Cardiac fibroblast (primary cell): ENCODE measurements around the gene ARIH2.

Experiments used
- DNase-seq, 2 donors: peaks; one replicate each; pipeline versions ENCODE4 v3.0.0 to v3.0.0-alpha.2; 2010; ENCODE audit warnings: low read depth in 2 of 2
- H3K4me3 ChIP-seq, 2 donors: replicated peaks in 1 of 2; 1 replicate in 1 of 2; 2 replicates in 1 of 2; pipeline ENCODE4 v1.5.1; 2011; ENCODE audit warnings: low read depth in 2 of 2, low read length in 2 of 2, mild to moderate bottlenecking in 2 of 2, moderate library complexity in 1 of 2
- TF ChIP-seq, protein P1 (sequence below): IDR thresholded peaks from one replicate; pipeline ENCODE4 v1.5.1; 2011; ENCODE audit warnings: low read depth, mild to moderate bottlenecking, low read length, inconsistent platforms

Gene ARIH2

DNA sequence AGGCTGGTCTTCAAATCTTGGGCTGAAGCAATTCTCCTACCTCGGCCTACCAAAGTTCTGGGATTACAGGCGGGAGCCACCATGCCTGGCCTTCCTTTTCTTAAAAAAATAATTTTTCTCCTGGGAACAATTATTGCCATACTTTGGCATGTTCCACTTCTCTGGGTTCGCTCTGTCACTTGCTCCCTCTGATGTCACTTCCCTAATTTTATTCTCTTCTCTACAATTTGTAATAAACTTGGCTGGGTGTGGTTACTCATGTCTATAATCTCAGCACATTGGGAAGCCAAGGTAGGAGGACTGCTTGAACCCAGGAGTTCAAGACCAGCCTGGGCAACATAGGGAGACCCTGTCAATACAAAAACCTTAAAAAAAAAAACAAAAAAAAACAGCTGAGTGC lies 116.6 kb downstream of the ARIH2 start:
- DNase-seq = no peak
- TF ChIP-seq, protein P1, sequence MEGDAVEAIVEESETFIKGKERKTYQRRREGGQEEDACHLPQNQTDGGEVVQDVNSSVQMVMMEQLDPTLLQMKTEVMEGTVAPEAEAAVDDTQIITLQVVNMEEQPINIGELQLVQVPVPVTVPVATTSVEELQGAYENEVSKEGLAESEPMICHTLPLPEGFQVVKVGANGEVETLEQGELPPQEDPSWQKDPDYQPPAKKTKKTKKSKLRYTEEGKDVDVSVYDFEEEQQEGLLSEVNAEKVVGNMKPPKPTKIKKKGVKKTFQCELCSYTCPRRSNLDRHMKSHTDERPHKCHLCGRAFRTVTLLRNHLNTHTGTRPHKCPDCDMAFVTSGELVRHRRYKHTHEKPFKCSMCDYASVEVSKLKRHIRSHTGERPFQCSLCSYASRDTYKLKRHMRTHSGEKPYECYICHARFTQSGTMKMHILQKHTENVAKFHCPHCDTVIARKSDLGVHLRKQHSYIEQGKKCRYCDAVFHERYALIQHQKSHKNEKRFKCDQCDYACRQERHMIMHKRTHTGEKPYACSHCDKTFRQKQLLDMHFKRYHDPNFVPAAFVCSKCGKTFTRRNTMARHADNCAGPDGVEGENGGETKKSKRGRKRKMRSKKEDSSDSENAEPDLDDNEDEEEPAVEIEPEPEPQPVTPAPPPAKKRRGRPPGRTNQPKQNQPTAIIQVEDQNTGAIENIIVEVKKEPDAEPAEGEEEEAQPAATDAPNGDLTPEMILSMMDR = no peak
- H3K4me3 ChIP-seq = no peak overlapping the region
